ENCODE measurements around the gene HMCES. TPM values are rescaled to one million over a fixed set of nuclear protein-coding genes. Genes with fewer than 3 reads are reported as not detected.
"Not testable (repeated sequence)": the region's sequence is repeated elsewhere in the genome, so short reads cannot be mapped to it uniquely, and the experiment has no call there.

The HMCES gene
- total and polyA plus RNA-seq, 2 experiments from 2014 or later = 20.1 to 34.3 TPM

- Histone ChIP-seq H4K20me1 (ENCODE audit: insufficient read depth, poor library complexity, severe bottlenecking) (no peaks in the 10 kb centered on the region), H3K27ac (peak overlapping the region; percentile 18), H3K4me3 (no peak overlapping the region), H3K79me2 (no peaks in the 10 kb centered on the region), H3K9me2 (replicated peaks; ENCODE audit: insufficient read depth) (no peaks in the 10 kb centered on the region), H3K36me3 (replicated peaks; ENCODE audit: insufficient read depth, low read depth) (no peaks in the 10 kb centered on the region), H3K27me3 (no peaks in the 10 kb centered on the region), H2AFZ (no peak overlapping the region), H3K4me2 (no peak overlapping the region), H3K9me3 (ENCODE audit: low read depth) (no peaks in the 10 kb centered on the region), H3K4me1 (ENCODE audit: insufficient read depth) (peaks cover 12% of the 10 kb centered on the region)
- peak; percentile 43 for DNase-seq (ENCODE audit: low spot score)
- 90% methylated on average over 5 of the region's 6 CpGs for WGBS (ENCODE audit: low lambda C conversion rate, missing lambda C conversion rate)
- no peak for TF ChIP-seq CTCF (IDR thresholded peaks at IDR 0.05; ENCODE audit: poor library complexity)
- TF ChIP-seq EZH2phosphoT487 (IDR thresholded peaks at IDR 0.05; ENCODE audit: low read depth, severe bottlenecking, unreplicated experiment) = no peak
- no peak for TF ChIP-seq EZH2 (IDR thresholded peaks at IDR 0.05; ENCODE audit: borderline replicate concordance)
Measured at GRCh38 chr3:129336093-129336706, 57.5 kb downstream of the HMCES start.

- peaks cover 12% of the 10 kb centered on the region for H3K4me1 ChIP-seq (ENCODE audit: insufficient read depth)
- H3K79me2 ChIP-seq; H3K4me3 ChIP-seq; H3K27me3 ChIP-seq; H3K9me2 ChIP-seq (replicated peaks; ENCODE audit: insufficient read depth); DNase-seq (ENCODE audit: low spot score); H3K9me3 ChIP-seq (ENCODE audit: low read depth); H3K36me3 ChIP-seq (replicated peaks; ENCODE audit: insufficient read depth, low read depth); H3K4me2 ChIP-seq; H3K27ac ChIP-seq; H4K20me1 ChIP-seq (ENCODE audit: insufficient read depth, poor library complexity, severe bottlenecking); H2AFZ ChIP-seq: not testable (repeated sequence)
- WGBS (ENCODE audit: low lambda C conversion rate, missing lambda C conversion rate) = 98% methylated on average over 4 of the region's 4 CpGs
Measured at GRCh38 chr3:129337719-129338118, 59.0 kb downstream of the HMCES start.

GRCh38 chr3:129339186-129339585 is 60.5 kb downstream of the HMCES start:
- H3K9me2 ChIP-seq (replicated peaks; ENCODE audit: insufficient read depth); DNase-seq (ENCODE audit: low spot score); H3K4me2 ChIP-seq; H2AFZ ChIP-seq; H3K9me3 ChIP-seq (ENCODE audit: low read depth); H3K27ac ChIP-seq; H3K79me2 ChIP-seq; H3K27me3 ChIP-seq; H3K4me3 ChIP-seq; H3K36me3 ChIP-seq (replicated peaks; ENCODE audit: insufficient read depth, low read depth); H4K20me1 ChIP-seq (ENCODE audit: insufficient read depth, poor library complexity, severe bottlenecking): not testable (repeated sequence)
- WGBS (ENCODE audit: low lambda C conversion rate, missing lambda C conversion rate) = no CpG with 5 or more reads among the region's 36 CpGs
- peaks cover 12% of the 10 kb centered on the region for H3K4me1 ChIP-seq (ENCODE audit: insufficient read depth)

GRCh38 chr3:129339833-129340232 is 61.2 kb downstream of the HMCES start:
- not testable (repeated sequence) for H4K20me1 ChIP-seq (ENCODE audit: insufficient read depth, poor library complexity, severe bottlenecking); H3K36me3 ChIP-seq (replicated peaks; ENCODE audit: insufficient read depth, low read depth); H3K27ac ChIP-seq; H3K4me3 ChIP-seq; H3K4me2 ChIP-seq; H2AFZ ChIP-seq; DNase-seq (ENCODE audit: low spot score); H3K27me3 ChIP-seq; H3K9me2 ChIP-seq (replicated peaks; ENCODE audit: insufficient read depth); H3K79me2 ChIP-seq; H3K9me3 ChIP-seq (ENCODE audit: low read depth)
- H3K4me1 ChIP-seq (ENCODE audit: insufficient read depth) = peaks cover 12% of the 10 kb centered on the region
- WGBS (ENCODE audit: low lambda C conversion rate, missing lambda C conversion rate) = 86% methylated on average over 8 of the region's 30 CpGs

- no peak for DNase-seq (ENCODE audit: low spot score)
- Histone ChIP-seq H3K4me2 (no peak overlapping the region), H3K27me3 (no peaks in the 10 kb centered on the region), H3K27ac (no peak overlapping the region), H3K9me3 (ENCODE audit: low read depth) (no peaks in the 10 kb centered on the region), H4K20me1 (ENCODE audit: insufficient read depth, poor library complexity, severe bottlenecking) (no peaks in the 10 kb centered on the region), H3K4me1 (ENCODE audit: insufficient read depth) (peaks cover 4% of the 10 kb centered on the region), H3K4me3 (no peak overlapping the region), H3K9me2 (replicated peaks; ENCODE audit: insufficient read depth) (no peaks in the 10 kb centered on the region), H3K79me2 (no peaks in the 10 kb centered on the region), H3K36me3 (replicated peaks; ENCODE audit: insufficient read depth, low read depth) (no peaks in the 10 kb centered on the region), H2AFZ (no peak overlapping the region)
- TF ChIP-seq EZH2 (IDR thresholded peaks at IDR 0.05; ENCODE audit: borderline replicate concordance) (no peak), CTCF (IDR thresholded peaks at IDR 0.05; ENCODE audit: poor library complexity) (no peak), EZH2phosphoT487 (IDR thresholded peaks at IDR 0.05; ENCODE audit: low read depth, severe bottlenecking, unreplicated experiment) (no peak)
- 75% methylated on average over 10 of the region's 10 CpGs for WGBS (ENCODE audit: low lambda C conversion rate, missing lambda C conversion rate)
Measured at GRCh38 chr3:129341331-129342141, 62.9 kb downstream of the HMCES start.

All from hepatocyte (in vitro differentiated cells).